ENCODE results near the gene ALDH3A2.

The ALDH3A2 gene

DNA sequence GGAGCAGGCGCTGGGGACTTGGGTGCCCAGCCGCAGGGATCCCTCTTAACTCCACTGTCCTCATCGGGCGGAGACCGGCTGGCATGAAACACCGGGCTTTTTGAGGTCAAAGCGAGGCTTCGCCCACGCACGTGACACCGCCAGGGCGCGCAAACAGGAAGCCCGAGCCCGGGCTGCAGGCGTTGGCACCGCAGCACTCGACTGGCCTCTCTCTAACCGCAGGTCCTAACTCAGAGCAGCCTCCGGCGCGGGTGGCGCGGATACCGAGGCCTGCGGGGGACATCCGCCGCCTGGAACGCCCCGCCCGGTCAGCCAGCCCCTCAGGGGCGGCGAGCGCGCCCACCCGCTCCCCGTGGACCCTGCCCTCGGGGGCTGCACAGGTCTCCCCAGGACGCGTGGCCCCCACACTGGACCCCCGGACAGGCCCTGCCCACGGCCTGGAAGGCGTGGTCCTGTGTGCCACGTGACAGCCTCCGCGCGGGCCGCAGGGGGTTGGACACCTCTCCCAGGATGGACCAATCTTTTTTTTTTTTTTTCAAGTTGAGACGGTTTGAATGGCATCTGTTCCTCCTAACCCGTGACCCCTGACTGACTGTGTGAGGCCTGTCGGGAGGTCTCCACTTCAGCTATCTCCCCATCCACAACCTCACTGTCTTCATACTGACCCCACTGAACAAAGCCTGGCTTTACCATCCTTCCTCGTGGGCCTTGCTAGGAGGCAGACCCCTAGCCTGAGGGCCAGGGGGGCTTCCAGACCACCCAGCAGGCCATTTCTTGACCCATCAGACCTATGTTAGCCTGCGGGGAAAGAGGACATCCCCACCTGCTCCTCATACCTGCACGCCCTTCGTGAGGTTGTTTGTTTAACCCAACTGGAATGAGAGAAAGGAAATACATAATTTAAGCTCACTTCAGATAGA is 76.2 kb downstream of the ALDH3A2 start:
- intact Hi-C loops (cut with DNase I) = loop anchor here (5.0 kb wide), 1 partner anchor 77 kb away; the partner anchor contains the start of gene ALDH3A2
- DNase-seq = peak in 27 of 42 donors; percentile 28 to 76 (median 51)

DNA sequence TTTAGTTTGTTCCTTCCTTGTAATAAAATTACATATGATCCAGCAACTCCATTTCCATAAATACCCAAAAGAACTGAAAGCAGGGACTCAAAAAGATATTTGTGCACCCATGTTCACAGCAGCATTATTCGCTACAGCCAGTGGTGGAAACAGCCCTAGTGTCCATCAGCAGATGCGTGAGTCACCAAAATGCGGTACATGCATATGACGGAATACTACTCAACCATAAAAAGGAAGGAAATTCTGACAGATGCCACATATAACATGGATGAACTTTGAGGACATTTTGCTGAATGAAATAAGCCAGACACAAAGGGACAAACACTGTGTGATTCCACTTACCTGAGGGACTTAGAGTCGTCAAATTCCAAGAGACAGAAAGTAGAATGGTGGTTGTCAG is 76.9 kb downstream of the ALDH3A2 start:
- DNase-seq = no peak

DNA sequence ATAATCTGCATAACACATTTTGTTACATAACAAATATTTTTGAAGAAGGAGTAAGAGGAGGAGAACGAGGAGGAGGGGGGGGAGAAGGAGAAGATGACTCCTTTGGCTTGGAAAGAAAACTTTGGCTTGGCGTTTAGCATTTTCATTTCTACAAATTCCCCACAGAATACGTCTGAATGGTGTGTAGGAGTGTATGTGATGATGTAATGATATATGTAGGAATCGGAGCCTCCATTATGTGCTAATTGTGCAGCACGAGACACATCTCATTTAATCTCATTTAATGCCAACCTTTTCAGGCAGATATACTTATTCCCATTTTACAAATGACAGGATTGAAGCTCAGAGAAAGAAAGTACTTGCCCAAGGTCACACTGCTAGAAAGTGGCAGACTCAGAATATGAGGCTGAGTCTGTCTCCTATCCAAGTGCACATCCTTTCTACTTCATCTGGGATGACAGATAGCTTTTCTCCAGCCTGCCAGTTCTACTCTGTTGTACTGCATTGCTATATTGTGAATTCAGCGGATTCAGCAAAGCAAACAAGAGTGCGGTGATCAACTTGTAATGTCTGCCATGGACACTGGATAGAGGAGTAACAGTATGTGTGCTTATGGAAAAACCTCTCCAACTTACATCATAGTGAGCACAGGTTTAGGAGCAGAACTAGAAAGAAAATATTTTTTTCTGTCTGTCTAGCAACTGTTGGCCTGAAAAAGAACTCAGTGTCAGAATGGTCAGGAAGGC is 78.3 kb downstream of the ALDH3A2 start:
- peak in 5 of 42 donors; percentile 39 to 61 (median 47) for DNase-seq

More for the DNA sequence above, 76.9 kb downstream of the ALDH3A2 start:
- intact Hi-C loops (cut with DNase I) = loop anchor here (5.0 kb wide), 1 partner anchor 78 kb away; the partner anchor contains the start of gene ALDH3A2

More for the DNA sequence above, 78.3 kb downstream of the ALDH3A2 start:
- intact Hi-C loops (cut with DNase I) = loop anchor here (5.0 kb wide), 1 partner anchor 80 kb away; the partner anchor contains the start of gene ALDH3A2
